ENCODE results near the gene OARD1.

The OARD1 gene

DNA sequence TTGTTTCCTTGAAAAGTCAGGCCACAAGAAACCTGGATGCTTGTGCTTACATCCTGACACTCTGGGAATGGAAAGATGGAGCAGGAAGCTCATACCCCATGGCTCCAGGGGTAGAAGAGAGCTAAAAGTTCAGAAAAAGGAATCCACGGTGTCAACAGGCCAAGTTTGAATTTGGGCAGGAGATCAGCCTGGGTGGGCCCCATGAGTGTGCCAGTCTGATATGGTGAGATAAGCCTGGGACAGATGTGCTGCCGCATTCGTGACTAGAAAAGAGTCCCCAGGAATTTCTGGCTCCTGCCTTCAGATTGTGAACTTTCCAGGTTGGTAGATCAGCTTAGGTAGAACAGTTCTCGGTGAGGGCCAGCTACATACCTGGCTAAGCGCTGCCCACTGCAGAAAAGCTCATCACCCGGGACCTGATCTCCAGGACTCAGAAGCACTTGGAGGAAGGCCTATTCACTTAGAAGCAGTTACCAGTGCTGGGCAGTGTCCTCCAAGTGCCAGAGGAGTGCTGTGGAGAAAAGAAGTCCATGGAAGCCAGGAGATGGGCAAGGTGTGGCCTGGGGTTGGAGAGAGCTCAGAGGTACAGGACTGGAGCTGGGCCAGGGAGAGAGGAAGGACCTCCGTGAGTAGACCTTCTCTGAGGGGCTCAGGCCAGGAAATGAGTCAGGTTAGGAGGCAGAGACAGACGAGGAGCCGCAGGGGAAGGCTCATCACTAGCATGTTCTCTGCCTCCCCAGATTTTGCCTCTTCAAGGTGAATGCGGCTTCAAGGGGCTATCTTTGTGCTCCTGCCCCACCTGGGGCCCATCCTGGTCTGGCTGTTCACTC lies 29.7 kb downstream of the OARD1 start, which contains the start of gene TSPO2:
Gene TSPO2 (plus strand): TSS at position 242 of the 830 bp plus-strand sequence. CDS start 519 bp downstream, at position 761.
- no peak for DNase-seq
- no peak within 1 kb of the TSS for H3K27ac Mint-ChIP-seq
- peaks cover 20% of the 10 kb centered on the region for H3K4me1 Mint-ChIP-seq
- peaks cover 9% of the 10 kb centered on the region for H3K27me3 Mint-ChIP-seq (ENCODE audit: low read depth, poor library complexity)
- no peaks in the 10 kb centered on the region for H3K9me3 Mint-ChIP-seq
- no peak within 1 kb of the TSS for H3K4me3 Mint-ChIP-seq
- TF ChIP-seq, protein P1, sequence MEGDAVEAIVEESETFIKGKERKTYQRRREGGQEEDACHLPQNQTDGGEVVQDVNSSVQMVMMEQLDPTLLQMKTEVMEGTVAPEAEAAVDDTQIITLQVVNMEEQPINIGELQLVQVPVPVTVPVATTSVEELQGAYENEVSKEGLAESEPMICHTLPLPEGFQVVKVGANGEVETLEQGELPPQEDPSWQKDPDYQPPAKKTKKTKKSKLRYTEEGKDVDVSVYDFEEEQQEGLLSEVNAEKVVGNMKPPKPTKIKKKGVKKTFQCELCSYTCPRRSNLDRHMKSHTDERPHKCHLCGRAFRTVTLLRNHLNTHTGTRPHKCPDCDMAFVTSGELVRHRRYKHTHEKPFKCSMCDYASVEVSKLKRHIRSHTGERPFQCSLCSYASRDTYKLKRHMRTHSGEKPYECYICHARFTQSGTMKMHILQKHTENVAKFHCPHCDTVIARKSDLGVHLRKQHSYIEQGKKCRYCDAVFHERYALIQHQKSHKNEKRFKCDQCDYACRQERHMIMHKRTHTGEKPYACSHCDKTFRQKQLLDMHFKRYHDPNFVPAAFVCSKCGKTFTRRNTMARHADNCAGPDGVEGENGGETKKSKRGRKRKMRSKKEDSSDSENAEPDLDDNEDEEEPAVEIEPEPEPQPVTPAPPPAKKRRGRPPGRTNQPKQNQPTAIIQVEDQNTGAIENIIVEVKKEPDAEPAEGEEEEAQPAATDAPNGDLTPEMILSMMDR (IDR thresholded peaks at IDR 0.05): no peak
- no peaks in the 10 kb centered on the region for H3K36me3 Mint-ChIP-seq (ENCODE audit: low read depth)

DNA sequence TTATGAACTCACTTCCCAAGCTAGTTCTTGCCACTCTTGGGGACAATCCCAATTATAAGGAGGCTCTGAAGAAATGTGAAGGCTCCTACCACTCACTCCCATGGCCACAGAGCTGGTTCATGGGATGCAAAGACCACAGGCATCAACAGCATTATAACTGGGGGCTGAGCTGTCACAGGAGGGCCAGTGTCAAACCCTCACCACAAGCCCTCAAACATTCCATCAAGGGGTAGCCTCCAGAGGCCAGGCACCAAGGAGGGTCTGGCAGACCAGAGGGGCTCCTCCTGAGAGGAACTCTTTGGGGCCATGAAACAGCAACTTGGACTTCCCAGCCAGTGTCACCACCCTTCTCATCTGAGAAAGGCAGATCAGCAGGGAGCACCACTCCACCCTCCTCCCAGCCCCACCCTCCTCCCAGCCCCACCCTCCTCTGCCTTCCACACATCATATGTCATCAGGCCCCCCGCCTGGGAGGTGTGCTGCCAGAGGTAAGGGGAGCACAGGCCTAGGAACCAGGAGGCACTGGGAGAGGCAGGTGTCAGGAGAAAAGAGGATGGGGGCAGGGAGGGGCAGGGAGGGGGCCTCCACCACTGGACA lies 31.1 kb downstream of the OARD1 start:
- TF ChIP-seq, protein P1 (IDR thresholded peaks at IDR 0.05): no peak
- H3K27ac Mint-ChIP-seq: no peak overlapping the region
- peaks cover 5% of the 10 kb centered on the region for H3K27me3 Mint-ChIP-seq (ENCODE audit: low read depth, poor library complexity)
- no peaks in the 10 kb centered on the region for H3K9me3 Mint-ChIP-seq
- no peak overlapping the region for H3K4me3 Mint-ChIP-seq
- H3K36me3 Mint-ChIP-seq (ENCODE audit: low read depth): no peaks in the 10 kb centered on the region
- peaks cover 29% of the 10 kb centered on the region for H3K4me1 Mint-ChIP-seq
- DNase-seq: no peak

DNA sequence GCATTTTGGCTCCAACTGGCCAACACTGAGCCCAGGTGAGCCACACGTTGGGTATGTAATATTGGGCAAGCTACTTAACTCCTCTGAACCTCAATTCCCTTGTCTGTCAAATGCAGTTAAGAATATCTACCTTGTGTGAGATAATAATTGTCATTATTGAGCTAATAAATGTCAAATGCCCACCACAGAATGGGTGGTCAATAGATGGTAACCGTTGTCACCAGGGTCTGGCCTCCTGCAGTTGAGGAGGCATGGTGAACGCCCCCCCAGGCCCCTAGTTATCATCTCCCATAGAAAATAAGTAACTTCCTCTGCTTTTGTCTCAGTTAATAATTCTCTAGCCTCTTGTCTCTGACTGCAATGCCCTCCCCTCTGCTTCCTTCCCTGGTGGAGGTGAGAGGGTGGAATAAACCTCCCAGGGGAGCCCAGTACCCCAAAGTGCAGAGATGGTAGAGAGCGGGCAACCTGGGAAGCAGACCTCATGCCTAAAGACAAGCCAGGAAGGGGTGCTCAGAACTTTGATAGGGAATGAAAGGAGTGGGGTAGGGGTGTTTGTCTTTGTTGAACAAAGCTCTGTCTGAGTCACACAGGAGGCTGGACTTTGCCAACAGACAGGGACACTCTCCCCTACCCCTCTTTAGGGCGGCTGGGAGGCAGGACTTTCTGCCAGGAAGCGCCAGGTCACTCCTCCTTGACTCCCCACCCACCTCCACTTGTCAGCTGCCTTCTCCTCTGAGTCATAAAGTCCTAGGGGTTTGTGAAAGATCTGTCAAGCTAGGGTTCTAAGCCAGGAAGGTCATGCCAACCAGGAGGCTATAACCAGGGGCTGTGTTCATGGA lies 31.8 kb downstream of the OARD1 start:
- no peaks in the 10 kb centered on the region for H3K9me3 Mint-ChIP-seq
- H3K4me1 Mint-ChIP-seq: peaks cover 23% of the 10 kb centered on the region
- no peaks in the 10 kb centered on the region for H3K36me3 Mint-ChIP-seq (ENCODE audit: low read depth)
- peaks cover 5% of the 10 kb centered on the region for H3K27me3 Mint-ChIP-seq (ENCODE audit: low read depth, poor library complexity)
- H3K4me3 Mint-ChIP-seq: no peak overlapping the region
- no peak for DNase-seq
- H3K27ac Mint-ChIP-seq: no peak overlapping the region
- TF ChIP-seq, protein P1 (IDR thresholded peaks at IDR 0.05): no peak

DNA sequence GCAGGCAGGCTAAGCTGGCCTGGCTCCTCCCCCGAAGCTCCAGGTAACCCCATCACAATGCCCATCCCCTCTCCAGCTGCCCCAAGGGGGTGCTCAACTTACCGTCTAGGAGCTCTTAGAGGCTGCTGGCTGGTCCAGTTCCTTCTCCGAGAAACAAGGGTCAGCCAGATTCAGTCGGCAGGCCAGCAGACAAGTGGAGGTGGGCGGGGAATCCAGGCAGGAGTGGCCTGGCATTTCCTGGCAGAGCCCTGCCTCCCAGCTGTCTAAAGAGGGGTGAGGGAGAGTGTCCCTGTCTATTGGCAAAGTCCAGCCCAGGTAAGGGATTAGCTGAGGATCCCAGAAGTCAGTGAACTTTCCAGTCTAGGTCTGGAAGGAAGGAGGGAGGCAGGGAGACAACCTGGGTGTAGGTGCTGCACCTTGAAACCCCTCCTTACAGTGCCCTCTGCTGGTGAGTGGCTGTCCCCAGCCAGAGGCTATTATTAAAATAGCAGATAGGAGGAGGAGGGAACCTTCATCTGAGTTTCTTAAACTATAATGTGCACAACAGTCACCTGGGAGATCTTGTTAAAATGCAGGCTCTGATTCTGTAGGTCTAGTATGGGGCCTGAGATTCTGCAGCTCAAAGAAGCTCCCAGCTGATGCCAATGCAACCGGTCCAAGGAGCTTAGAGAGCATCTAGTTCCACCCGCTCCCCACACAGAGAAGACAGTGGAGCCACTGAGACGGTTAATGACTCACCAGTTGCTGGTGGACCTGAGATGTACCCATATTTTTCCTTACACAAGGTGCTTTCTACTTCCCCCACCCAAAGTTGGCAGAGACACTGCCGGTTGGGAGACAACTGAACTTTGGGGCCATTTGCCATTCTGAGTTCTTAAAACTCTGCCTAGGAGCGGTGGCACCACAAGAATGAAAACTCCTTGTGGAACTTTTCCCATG lies 32.8 kb downstream of the OARD1 start, which contains the start of gene UNC5CL:
Gene UNC5CL (minus strand): TSS at position 162 of the 939 bp plus-strand sequence. CDS start 4,147 bp downstream, outside the sequence.
- DNase-seq: peak; percentile 54
- peaks cover 20% of the 10 kb centered on the region for H3K4me1 Mint-ChIP-seq
- no peaks in the 10 kb centered on the region for H3K36me3 Mint-ChIP-seq (ENCODE audit: low read depth)
- no peaks in the 10 kb centered on the region for H3K9me3 Mint-ChIP-seq
- H3K27ac Mint-ChIP-seq: no peak within 1 kb of the TSS
- no peak within 1 kb of the TSS for H3K4me3 Mint-ChIP-seq
- peaks cover 5% of the 10 kb centered on the region for H3K27me3 Mint-ChIP-seq (ENCODE audit: low read depth, poor library complexity)
- TF ChIP-seq, protein P1 (IDR thresholded peaks at IDR 0.05): peak; percentile 66

DNA sequence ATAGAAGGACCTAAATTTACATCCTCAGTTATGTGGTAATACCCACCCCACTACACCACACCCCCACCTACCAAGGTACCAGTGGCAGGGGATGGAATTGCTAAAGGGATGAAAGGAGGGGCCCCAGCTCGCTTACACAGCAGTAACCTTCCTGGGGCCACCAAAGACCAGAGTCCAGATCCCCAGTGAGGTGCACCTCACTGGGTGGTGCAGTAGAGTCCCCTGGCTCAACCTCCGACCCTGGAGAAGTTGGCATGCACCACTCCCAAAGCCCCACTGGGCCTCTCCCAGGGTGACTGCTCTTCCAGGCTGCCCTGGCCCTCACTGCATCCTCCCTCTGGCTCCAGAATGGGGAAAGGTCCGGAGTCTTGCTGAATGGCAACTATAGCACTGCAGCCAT lies 34.0 kb downstream of the OARD1 start:
- no peak for DNase-seq
- Mint-ChIP-seq H3K27me3 (ENCODE audit: low read depth, poor library complexity) (peaks cover 5% of the 10 kb centered on the region), H3K4me3 (no peak overlapping the region), H3K4me1 (peaks cover 20% of the 10 kb centered on the region), H3K36me3 (ENCODE audit: low read depth) (no peaks in the 10 kb centered on the region), H3K27ac (no peak overlapping the region), H3K9me3 (no peaks in the 10 kb centered on the region)
- TF ChIP-seq, protein P1 (IDR thresholded peaks at IDR 0.05): no peak

Measured in nephron progenitor cell (in vitro differentiated cells).